GM23338 (cell line): Measurements from ENCODE around the gene EPHA6. TPM values are rescaled to one million over a fixed set of nuclear protein-coding genes. Genes with fewer than 3 reads are reported as not detected.
A peak's percentile ranks its signal among the peaks of the same experiment; 100 is the strongest.

Source experiments
- ATAC-seq: fragments of 200-7000 bp; cut with Tn5 transposase; 3 replicates; pipeline ENCODE4 v1.9.1; 2020
- DNase-seq: peaks from one replicate; pipeline ENCODE4 v3.0.0-alpha.2; 2015; ENCODE audit warnings: low spot score
- H2AFZ ChIP-seq: fragments of 200-600 bp; sonication (generic); 2 replicates; pipeline ENCODE4 v1.8.0; 2016; ENCODE audit warnings: antibody characterized with exemption, mild to moderate bottlenecking, moderate library complexity
- H3F3A ChIP-seq: fragments of 200-600 bp; sonication (generic); replicated peaks from 2 replicates; pipeline ENCODE4 v1.8.0; 2017; ENCODE audit warnings: antibody characterized with exemption, mixed run types, low read depth
- H3K27ac ChIP-seq: fragments of 200-600 bp; sonication (generic); 2 replicates; pipeline ENCODE4 v1.6.1; 2016; ENCODE audit warnings: low read depth
- H3K27me3 ChIP-seq: fragments of 200-600 bp; sonication (generic); 2 replicates; pipeline ENCODE4 v1.8.0; 2016; ENCODE audit warnings: mild to moderate bottlenecking, mixed run types, moderate library complexity; ENCODE audit not compliant: insufficient read depth
- H3K36me3 ChIP-seq: fragments of 200-600 bp; sonication (generic); 2 replicates; pipeline ENCODE4 v1.8.0; 2016; ENCODE audit warnings: mild to moderate bottlenecking; ENCODE audit not compliant: insufficient read depth
- H3K4me1 ChIP-seq: fragments of 200-600 bp; sonication (generic); 2 replicates; pipeline ENCODE4 v1.8.0; 2016; ENCODE audit warnings: mild to moderate bottlenecking, moderate library complexity; ENCODE audit not compliant: insufficient read depth
- H3K4me2 ChIP-seq: fragments of 200-600 bp; sonication (generic); 2 replicates; pipeline ENCODE4 v1.7.1; 2017; ENCODE audit warnings: mixed run types
- H3K4me3 ChIP-seq: fragments of 200-600 bp; sonication (generic); 2 replicates; pipeline ENCODE4 v1.6.1; 2016; ENCODE audit warnings: mixed run types
- H3K79me2 ChIP-seq: fragments of 200-600 bp; sonication (generic); replicated peaks from 2 replicates; pipeline ENCODE4 v1.8.0; 2017; ENCODE audit warnings: mild to moderate bottlenecking; ENCODE audit not compliant: insufficient read depth
- H3K9me2 ChIP-seq: fragments of 200-600 bp; sonication (generic); 2 replicates; pipeline ENCODE4 v1.8.0; 2017; ENCODE audit not compliant: insufficient read depth
- H4K20me1 ChIP-seq: fragments of 200-600 bp; sonication (generic); replicated peaks from 2 replicates; pipeline ENCODE4 v1.8.0; 2017; ENCODE audit warnings: mild to moderate bottlenecking; ENCODE audit not compliant: insufficient read depth
- H3K27ac Mint-ChIP-seq: 2 replicates; pipeline ENCODE4 v1.8.0; 2020; ENCODE audit warnings: inconsistent platforms, mild to moderate bottlenecking, moderate library complexity, mixed read lengths
- H3K27me3 Mint-ChIP-seq: 3 replicates; pipeline ENCODE4 v1.8.0; 2022; ENCODE audit warnings: low read depth, mild to moderate bottlenecking, moderate library complexity, mixed read lengths, inconsistent platforms; ENCODE audit not compliant: insufficient read depth, poor library complexity
- H3K36me3 Mint-ChIP-seq: 3 replicates; pipeline ENCODE4 v1.8.0; 2021; ENCODE audit warnings: low read depth, mild to moderate bottlenecking, inconsistent platforms, moderate library complexity, mixed read lengths
- H3K4me1 Mint-ChIP-seq: 3 replicates; pipeline ENCODE4 v1.8.0; 2020; ENCODE audit warnings: mild to moderate bottlenecking, inconsistent platforms, mixed read lengths
- H3K4me3 Mint-ChIP-seq: 3 replicates; pipeline ENCODE4 v1.8.0; 2021; ENCODE audit warnings: moderate library complexity, mild to moderate bottlenecking, inconsistent platforms, mixed read lengths
- H3K9me3 Mint-ChIP-seq: 3 replicates; pipeline ENCODE4 v1.8.0; 2020; ENCODE audit warnings: moderate library complexity, mild to moderate bottlenecking, inconsistent platforms, mixed read lengths
- CREB1 ChIP-seq: fragments of 250-450 bp; sonication (Bioruptor Pico); IDR thresholded peaks from 2 replicates; pipeline ENCODE4 v1.5.0; 2020; ENCODE audit warnings: low read depth, mild to moderate bottlenecking, moderate library complexity
- EZH2 ChIP-seq: fragments of 200-600 bp; sonication (generic); IDR thresholded peaks from one replicate; pipeline ENCODE4 v1.8.0; 2017; ENCODE audit warnings: antibody characterized with exemption, mild to moderate bottlenecking, low read depth; ENCODE audit not compliant: unreplicated experiment
- EZH2phosphoT487 ChIP-seq: fragments of 200-600 bp; sonication (generic); IDR thresholded peaks from one replicate; pipeline ENCODE4 v1.8.1; 2018; ENCODE audit warnings: antibody characterized with exemption; ENCODE audit not compliant: unreplicated experiment
- NANOG ChIP-seq: IDR thresholded peaks from 2 replicates; pipeline ENCODE4 v1.6.1; 2016; ENCODE audit warnings: antibody characterized with exemption, borderline replicate concordance
- POLR2AphosphoS5 ChIP-seq: IDR thresholded peaks from 2 replicates; pipeline ENCODE4 v1.6.1; 2016; ENCODE audit warnings: antibody characterized with exemption, low read depth
- STAT1 ChIP-seq: IDR thresholded peaks from one replicate; pipeline ENCODE4 v1.6.1; 2016; ENCODE audit warnings: antibody characterized with exemption; ENCODE audit not compliant: unreplicated experiment
- ZNF114 ChIP-seq: fragments of 250-450 bp; sonication (Bioruptor Pico); IDR thresholded peaks from 2 replicates; pipeline ENCODE4 v1.5.0; 2020; ENCODE audit warnings: mild to moderate bottlenecking, moderate library complexity
- ZNF331 ChIP-seq: fragments of 250-450 bp; sonication (Bioruptor Pico); IDR thresholded peaks from 2 replicates; pipeline ENCODE4 v1.5.0; 2020; ENCODE audit warnings: low read depth, mild to moderate bottlenecking, moderate library complexity
- polyA plus RNA-seq: library from polyadenylated mRNA; unstranded; fragments of >200 nt; fragmentation: Nextera tagmentation; extraction: Ambion mirVana; gene quantifications from 2 replicates; pipeline ENCODE4 v1.2.1, GENCODE V29; 2016
- total RNA-seq: library from RNA; depleted of rRNA; stranded (reverse); fragments of >200 nt; shearing (Covaris generic); gene quantifications from 2 replicates; pipeline ENCODE4 v1.2.3, GENCODE V29; 2014
- TF ChIP-seq, protein P1 (sequence below): IDR thresholded peaks from 2 replicates; pipeline ENCODE4 v1.6.1; 2016; ENCODE audit warnings: antibody characterized with exemption
- TF ChIP-seq, protein P2 (sequence below): IDR thresholded peaks from one replicate; pipeline ENCODE4 v1.6.1; 2018; ENCODE audit warnings: antibody characterized with exemption; ENCODE audit not compliant: unreplicated experiment
- TF ChIP-seq, protein P3 (sequence below): fragments of 250-450 bp; sonication (Bioruptor Pico); IDR thresholded peaks from 2 replicates; pipeline ENCODE4 v1.5.0; 2020; ENCODE audit warnings: mild to moderate bottlenecking, moderate library complexity

Gene EPHA6
- total and polyA plus RNA-seq, 2 experiments from 2014 or later = 0.37 to 2.6 TPM

DNA sequence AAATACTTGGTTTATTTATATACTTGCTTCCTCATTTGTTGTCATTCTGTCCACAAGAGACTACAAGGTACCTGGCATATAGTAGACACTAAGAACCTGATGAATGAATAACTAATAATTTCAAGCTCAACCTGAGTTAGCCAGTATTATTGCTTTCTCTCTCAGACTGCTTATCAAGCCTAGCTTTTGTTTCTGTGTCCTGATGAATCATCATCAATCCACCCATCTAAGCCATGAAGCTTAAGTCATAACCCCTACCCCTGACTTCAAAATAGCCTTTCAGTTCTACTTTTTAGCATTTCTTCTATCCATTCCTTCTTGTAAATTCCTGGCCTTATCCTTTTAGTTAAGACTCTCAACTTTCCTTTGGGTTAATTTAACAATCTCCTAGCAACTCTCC is 420.8 kb downstream of the EPHA6 start:
- no peak for DNase-seq
- Histone ChIP-seq H2AFZ (no peak overlapping the region), H3K4me3 (no peak overlapping the region), H3K79me2 (no peaks in the 10 kb centered on the region), H4K20me1 (no peaks in the 10 kb centered on the region), H3K9me2 (no peaks in the 10 kb centered on the region), H3K4me2 (no peak overlapping the region), H3K36me3 (no peaks in the 10 kb centered on the region), H3K27ac (no peak overlapping the region), H3K4me1 (no peaks in the 10 kb centered on the region), H3K27me3 (no peaks in the 10 kb centered on the region), H3F3A (no peaks in the 10 kb centered on the region)
- no peak for ATAC-seq
- Mint-ChIP-seq H3K27me3 (no peaks in the 10 kb centered on the region), H3K9me3 (peaks cover 12% of the 10 kb centered on the region; the same call in 2 of the 3 replicates), H3K27ac (no peak overlapping the region; the same call in 1 of the 2 replicates), H3K4me3 (no peak overlapping the region), H3K36me3 (peaks cover 13% of the 10 kb centered on the region; the same call in 2 of the 3 replicates), H3K4me1 (peaks cover 12% of the 10 kb centered on the region)
- TF ChIP-seq EZH2phosphoT487 (no peak), EZH2 (no peak), STAT1 (no peak), POLR2AphosphoS5 (no peak), ZNF331 (no peak), ZNF114 (no peak), CREB1 (CRISPR knock-in tag) (no peak), NANOG (no peak)
- TF ChIP-seq, protein P1, sequence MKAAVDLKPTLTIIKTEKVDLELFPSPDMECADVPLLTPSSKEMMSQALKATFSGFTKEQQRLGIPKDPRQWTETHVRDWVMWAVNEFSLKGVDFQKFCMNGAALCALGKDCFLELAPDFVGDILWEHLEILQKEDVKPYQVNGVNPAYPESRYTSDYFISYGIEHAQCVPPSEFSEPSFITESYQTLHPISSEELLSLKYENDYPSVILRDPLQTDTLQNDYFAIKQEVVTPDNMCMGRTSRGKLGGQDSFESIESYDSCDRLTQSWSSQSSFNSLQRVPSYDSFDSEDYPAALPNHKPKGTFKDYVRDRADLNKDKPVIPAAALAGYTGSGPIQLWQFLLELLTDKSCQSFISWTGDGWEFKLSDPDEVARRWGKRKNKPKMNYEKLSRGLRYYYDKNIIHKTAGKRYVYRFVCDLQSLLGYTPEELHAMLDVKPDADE = no peak
- TF ChIP-seq, protein P2, sequence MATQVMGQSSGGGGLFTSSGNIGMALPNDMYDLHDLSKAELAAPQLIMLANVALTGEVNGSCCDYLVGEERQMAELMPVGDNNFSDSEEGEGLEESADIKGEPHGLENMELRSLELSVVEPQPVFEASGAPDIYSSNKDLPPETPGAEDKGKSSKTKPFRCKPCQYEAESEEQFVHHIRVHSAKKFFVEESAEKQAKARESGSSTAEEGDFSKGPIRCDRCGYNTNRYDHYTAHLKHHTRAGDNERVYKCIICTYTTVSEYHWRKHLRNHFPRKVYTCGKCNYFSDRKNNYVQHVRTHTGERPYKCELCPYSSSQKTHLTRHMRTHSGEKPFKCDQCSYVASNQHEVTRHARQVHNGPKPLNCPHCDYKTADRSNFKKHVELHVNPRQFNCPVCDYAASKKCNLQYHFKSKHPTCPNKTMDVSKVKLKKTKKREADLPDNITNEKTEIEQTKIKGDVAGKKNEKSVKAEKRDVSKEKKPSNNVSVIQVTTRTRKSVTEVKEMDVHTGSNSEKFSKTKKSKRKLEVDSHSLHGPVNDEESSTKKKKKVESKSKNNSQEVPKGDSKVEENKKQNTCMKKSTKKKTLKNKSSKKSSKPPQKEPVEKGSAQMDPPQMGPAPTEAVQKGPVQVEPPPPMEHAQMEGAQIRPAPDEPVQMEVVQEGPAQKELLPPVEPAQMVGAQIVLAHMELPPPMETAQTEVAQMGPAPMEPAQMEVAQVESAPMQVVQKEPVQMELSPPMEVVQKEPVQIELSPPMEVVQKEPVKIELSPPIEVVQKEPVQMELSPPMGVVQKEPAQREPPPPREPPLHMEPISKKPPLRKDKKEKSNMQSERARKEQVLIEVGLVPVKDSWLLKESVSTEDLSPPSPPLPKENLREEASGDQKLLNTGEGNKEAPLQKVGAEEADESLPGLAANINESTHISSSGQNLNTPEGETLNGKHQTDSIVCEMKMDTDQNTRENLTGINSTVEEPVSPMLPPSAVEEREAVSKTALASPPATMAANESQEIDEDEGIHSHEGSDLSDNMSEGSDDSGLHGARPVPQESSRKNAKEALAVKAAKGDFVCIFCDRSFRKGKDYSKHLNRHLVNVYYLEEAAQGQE = no peak

DNA sequence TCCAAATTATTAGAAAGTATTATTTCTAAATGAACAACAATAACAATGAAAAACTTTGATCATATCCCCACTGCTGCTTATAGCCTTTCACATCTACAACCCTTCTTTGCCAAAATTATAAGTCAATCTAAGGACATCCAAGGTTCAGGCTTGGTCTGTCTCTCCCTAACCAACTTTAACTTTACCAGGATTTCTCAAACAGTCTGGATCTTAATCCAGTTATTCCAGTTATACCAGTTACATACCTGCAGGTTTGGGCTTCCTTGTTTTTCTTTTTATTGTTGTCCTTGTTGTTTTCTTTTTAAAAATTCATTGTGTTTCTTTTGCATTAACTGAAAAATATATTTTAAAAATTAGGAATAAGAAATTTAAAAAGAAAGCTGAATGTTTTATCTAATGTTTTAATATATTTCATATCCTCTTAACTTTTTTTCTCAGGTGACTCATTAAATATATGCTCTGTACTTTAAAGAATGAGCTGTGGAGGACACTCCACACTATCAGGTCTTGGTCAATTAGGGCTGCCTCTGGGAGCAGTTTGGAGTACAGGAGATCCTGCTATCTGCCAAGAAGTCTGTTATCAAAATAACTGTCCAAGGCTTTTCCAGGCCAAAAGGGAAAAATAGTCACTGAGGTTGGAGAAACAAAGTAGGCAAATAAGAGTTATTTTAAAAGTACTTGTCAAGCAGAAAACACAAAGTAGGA is 421.4 kb downstream of the EPHA6 start:
- H3K9me2 ChIP-seq = no peaks in the 10 kb centered on the region
- H3K36me3 ChIP-seq = no peaks in the 10 kb centered on the region
- H3K79me2 ChIP-seq = no peaks in the 10 kb centered on the region
- Mint-ChIP-seq H3K27me3 (no peaks in the 10 kb centered on the region), H3K9me3 (peaks cover 8% of the 10 kb centered on the region; the same call in 2 of the 3 replicates), H3K4me1 (peaks cover 12% of the 10 kb centered on the region), H3K4me3 (no peak overlapping the region), H3K27ac (peak overlapping the region; percentile 13), H3K36me3 (peaks cover 9% of the 10 kb centered on the region; the same call in 2 of the 3 replicates)
- DNase-seq (no peak), ATAC-seq (no peak)
- no peak overlapping the region for H3K27ac ChIP-seq
- H3F3A ChIP-seq = no peaks in the 10 kb centered on the region
- H4K20me1 ChIP-seq = no peaks in the 10 kb centered on the region
- no peaks in the 10 kb centered on the region for H3K4me1 ChIP-seq
- H3K27me3 ChIP-seq = no peaks in the 10 kb centered on the region
- no peak overlapping the region for H2AFZ ChIP-seq
- no peak overlapping the region for H3K4me2 ChIP-seq
- no peak overlapping the region for H3K4me3 ChIP-seq
- TF ChIP-seq, protein P3, sequence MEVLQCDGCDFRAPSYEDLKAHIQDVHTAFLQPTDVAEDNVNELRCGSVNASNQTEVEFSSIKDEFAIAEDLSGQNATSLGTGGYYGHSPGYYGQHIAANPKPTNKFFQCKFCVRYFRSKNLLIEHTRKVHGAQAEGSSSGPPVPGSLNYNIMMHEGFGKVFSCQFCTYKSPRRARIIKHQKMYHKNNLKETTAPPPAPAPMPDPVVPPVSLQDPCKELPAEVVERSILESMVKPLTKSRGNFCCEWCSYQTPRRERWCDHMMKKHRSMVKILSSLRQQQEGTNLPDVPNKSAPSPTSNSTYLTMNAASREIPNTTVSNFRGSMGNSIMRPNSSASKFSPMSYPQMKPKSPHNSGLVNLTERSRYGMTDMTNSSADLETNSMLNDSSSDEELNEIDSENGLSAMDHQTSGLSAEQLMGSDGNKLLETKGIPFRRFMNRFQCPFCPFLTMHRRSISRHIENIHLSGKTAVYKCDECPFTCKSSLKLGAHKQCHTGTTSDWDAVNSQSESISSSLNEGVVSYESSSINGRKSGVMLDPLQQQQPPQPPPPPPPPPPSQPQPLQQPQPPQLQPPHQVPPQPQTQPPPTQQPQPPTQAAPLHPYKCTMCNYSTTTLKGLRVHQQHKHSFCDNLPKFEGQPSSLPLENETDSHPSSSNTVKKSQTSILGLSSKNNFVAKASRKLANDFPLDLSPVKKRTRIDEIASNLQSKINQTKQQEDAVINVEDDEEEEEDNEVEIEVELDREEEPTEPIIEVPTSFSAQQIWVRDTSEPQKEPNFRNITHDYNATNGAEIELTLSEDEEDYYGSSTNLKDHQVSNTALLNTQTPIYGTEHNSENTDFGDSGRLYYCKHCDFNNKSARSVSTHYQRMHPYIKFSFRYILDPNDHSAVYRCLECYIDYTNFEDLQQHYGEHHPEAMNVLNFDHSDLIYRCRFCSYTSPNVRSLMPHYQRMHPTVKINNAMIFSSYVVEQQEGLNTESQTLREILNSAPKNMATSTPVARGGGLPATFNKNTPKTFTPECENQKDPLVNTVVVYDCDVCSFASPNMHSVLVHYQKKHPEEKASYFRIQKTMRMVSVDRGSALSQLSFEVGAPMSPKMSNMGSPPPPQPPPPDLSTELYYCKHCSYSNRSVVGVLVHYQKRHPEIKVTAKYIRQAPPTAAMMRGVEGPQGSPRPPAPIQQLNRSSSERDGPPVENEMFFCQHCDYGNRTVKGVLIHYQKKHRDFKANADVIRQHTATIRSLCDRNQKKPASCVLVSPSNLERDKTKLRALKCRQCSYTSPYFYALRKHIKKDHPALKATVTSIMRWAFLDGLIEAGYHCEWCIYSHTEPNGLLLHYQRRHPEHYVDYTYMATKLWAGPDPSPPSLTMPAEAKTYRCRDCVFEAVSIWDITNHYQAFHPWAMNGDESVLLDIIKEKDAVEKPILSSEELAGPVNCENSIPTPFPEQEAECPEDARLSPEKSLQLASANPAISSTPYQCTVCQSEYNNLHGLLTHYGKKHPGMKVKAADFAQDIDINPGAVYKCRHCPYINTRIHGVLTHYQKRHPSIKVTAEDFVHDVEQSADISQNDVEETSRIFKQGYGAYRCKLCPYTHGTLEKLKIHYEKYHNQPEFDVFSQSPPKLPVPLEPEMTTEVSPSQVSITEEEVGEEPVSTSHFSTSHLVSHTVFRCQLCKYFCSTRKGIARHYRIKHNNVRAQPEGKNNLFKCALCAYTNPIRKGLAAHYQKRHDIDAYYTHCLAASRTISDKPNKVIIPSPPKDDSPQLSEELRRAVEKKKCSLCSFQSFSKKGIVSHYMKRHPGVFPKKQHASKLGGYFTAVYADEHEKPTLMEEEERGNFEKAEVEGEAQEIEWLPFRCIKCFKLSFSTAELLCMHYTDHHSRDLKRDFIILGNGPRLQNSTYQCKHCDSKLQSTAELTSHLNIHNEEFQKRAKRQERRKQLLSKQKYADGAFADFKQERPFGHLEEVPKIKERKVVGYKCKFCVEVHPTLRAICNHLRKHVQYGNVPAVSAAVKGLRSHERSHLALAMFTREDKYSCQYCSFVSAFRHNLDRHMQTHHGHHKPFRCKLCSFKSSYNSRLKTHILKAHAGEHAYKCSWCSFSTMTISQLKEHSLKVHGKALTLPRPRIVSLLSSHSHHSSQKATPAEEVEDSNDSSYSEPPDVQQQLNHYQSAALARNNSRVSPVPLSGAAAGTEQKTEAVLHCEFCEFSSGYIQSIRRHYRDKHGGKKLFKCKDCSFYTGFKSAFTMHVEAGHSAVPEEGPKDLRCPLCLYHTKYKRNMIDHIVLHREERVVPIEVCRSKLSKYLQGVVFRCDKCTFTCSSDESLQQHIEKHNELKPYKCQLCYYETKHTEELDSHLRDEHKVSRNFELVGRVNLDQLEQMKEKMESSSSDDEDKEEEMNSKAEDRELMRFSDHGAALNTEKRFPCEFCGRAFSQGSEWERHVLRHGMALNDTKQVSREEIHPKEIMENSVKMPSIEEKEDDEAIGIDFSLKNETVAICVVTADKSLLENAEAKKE (CRISPR knock-in tag) = no peak
- TF ChIP-seq CREB1 (CRISPR knock-in tag) = no peak
- TF ChIP-seq STAT1 = no peak
- TF ChIP-seq NANOG = no peak
- no peak for TF ChIP-seq POLR2AphosphoS5
